HG03565 (cell line): ENCODE measurements around the gene TPRX1.
"Not testable (repeated sequence)": the region's sequence is repeated elsewhere in the genome, so short reads cannot be mapped to it uniquely, and the experiment has no call there.

Experiments
- ATAC-seq: cut with Tn5 transposase; IDR thresholded peaks from one replicate; pipeline ENCODE4 v1.9.1; 2021; ENCODE audit warnings: mild to moderate bottlenecking, moderate library complexity; ENCODE audit not compliant: unreplicated experiment

The TPRX1 gene

GRCh38 chr19:47769534-47769933, 34.8 kb downstream of the TPRX1 start:
- ATAC-seq: no peak

- ATAC-seq: no peak
Observed at GRCh38 chr19:47768604-47769003, 35.7 kb downstream of the TPRX1 start.

- ATAC-seq: no peak
Observed at GRCh38 chr19:47767349-47767748, 37.0 kb downstream of the TPRX1 start.

- ATAC-seq: no peak
Observed at GRCh38 chr19:47766670-47767069, 37.7 kb downstream of the TPRX1 start.

- ATAC-seq: no peak
Observed at GRCh38 chr19:47766359-47766620, 38.1 kb downstream of the TPRX1 start.

GRCh38 chr19:47765523-47766358, 38.6 kb downstream of the TPRX1 start:
- no peak for ATAC-seq

- ATAC-seq: not testable (repeated sequence)
Observed at GRCh38 chr19:47764705-47765104, 39.6 kb downstream of the TPRX1 start.

GRCh38 chr19:47762615-47763308, 41.6 kb downstream of the TPRX1 start:
- ATAC-seq: no peak

GRCh38 chr19:47762151-47762550, 42.2 kb downstream of the TPRX1 start:
- no peak for ATAC-seq

GRCh38 chr19:47761566-47761965, 42.8 kb downstream of the TPRX1 start:
- ATAC-seq: no peak

- no peak for ATAC-seq
Observed at GRCh38 chr19:47760632-47760999, 43.7 kb downstream of the TPRX1 start.

GRCh38 chr19:47758443-47758804, 45.9 kb downstream of the TPRX1 start:
- no peak for ATAC-seq

GRCh38 chr19:47757617-47758442, 46.5 kb downstream of the TPRX1 start:
- no peak for ATAC-seq

- ATAC-seq: no peak
Observed at GRCh38 chr19:47756953-47757608, 47.3 kb downstream of the TPRX1 start.

GRCh38 chr19:47756627-47756929, 47.8 kb downstream of the TPRX1 start:
- no peak for ATAC-seq

GRCh38 chr19:47755762-47756626, 48.4 kb downstream of the TPRX1 start:
- ATAC-seq: no peak

- no peak for ATAC-seq
Observed at GRCh38 chr19:47755065-47755761, 49.1 kb downstream of the TPRX1 start.

GRCh38 chr19:47754206-47755064, 49.9 kb downstream of the TPRX1 start:
- no peak for ATAC-seq
